Breast epithelium (tissue), 3 donors: ENCODE measurements around the gene GRIK4.

ENCODE experiments used
- CTCF ChIP-seq, 3 donors: fragments of 450-650 bp; IDR thresholded peaks; one replicate each; pipeline ENCODE4 v1.5.1; 2016 to 2017; ENCODE audit warnings: antibody characterized with exemption in 3 of 3, mild to moderate bottlenecking in 3 of 3, moderate library complexity in 3 of 3
- POLR2A ChIP-seq: fragments of 450-650 bp; IDR thresholded peaks from one replicate; pipeline ENCODE4 v1.6.1; 2016; ENCODE audit warnings: antibody characterized with exemption, mild to moderate bottlenecking, moderate library complexity

- TF ChIP-seq CTCF (IDR thresholded peaks at IDR 0.05) (peak; percentile 39 to 81 (median 63)), POLR2A (no peak)
Observed at GRCh38 chr11:120952461-120953434, 441.2 kb downstream of the GRIK4 start.
